Keratinocyte (primary cell): ENCODE data around the gene EVC. TPM values are rescaled to one million over a fixed set of nuclear protein-coding genes. Genes with fewer than 3 reads are reported as not detected.

ENCODE experiments used
- DNase-seq: peaks from one replicate; pipeline ENCODE4 v3.0.0-alpha.2; 2011; ENCODE audit warnings: low read depth, missing footprints, low spot score
- FAIRE-seq: peaks from 2 replicates; lab custom pipeline; 2011; peaks lifted over from hg19 to GRCh38; lab: Jason Lieb, UNC
- H2AFZ ChIP-seq: 2 replicates; pipeline ENCODE4 v1.6.0; 2012; ENCODE audit warnings: low read length, control low read depth, inconsistent platforms; ENCODE audit not compliant: control insufficient read depth
- H3K27ac ChIP-seq: 2 replicates; pipeline ENCODE4 v1.5.1; 2011; ENCODE audit warnings: low read length; ENCODE audit not compliant: control insufficient read depth, insufficient read depth
- H3K27me3 ChIP-seq: 3 replicates; pipeline ENCODE4 v1.6.0; 2011; ENCODE audit warnings: low read length; ENCODE audit not compliant: control insufficient read depth, insufficient read depth; ENCODE audit errors: extremely low read depth
- H3K36me3 ChIP-seq, 2 experiments: 2 replicates in 1 of 2; 3 replicates in 1 of 2; pipeline ENCODE4 v1.5.1; 2011; ENCODE audit warnings: low read length in 2 of 2, mild to moderate bottlenecking in 1 of 2; ENCODE audit not compliant: control insufficient read depth in 2 of 2, insufficient read depth in 2 of 2; ENCODE audit errors: extremely low read depth in 1 of 2
- H3K4me1 ChIP-seq: 3 replicates; pipeline ENCODE4 v1.5.1; 2011; ENCODE audit warnings: low read length; ENCODE audit not compliant: control insufficient read depth, insufficient read depth; ENCODE audit errors: extremely low read depth
- H3K4me2 ChIP-seq: 3 replicates; pipeline ENCODE4 v1.6.0; 2011; ENCODE audit warnings: low read depth, low read length; ENCODE audit not compliant: control insufficient read depth, insufficient read depth; ENCODE audit errors: extremely low read depth
- H3K4me3 ChIP-seq, 3 experiments: fragments of 200-600 bp in 1 of 3; sonication (generic) in 1 of 3; 2 replicates in 2 of 3; 3 replicates in 1 of 3; pipeline ENCODE4 v1.5.1; 2011 to 2016; ENCODE audit warnings: low read length in 3 of 3, mild to moderate bottlenecking in 3 of 3, control low read depth in 2 of 3, inconsistent platforms in 1 of 3, low read depth in 1 of 3, mixed read lengths in 1 of 3, mixed run types in 1 of 3, moderate library complexity in 1 of 3; ENCODE audit not compliant: control insufficient read depth in 2 of 3, insufficient read depth in 2 of 3; ENCODE audit errors: extremely low read depth in 1 of 3
- H3K79me2 ChIP-seq: 2 replicates; pipeline ENCODE4 v1.6.0; 2012; ENCODE audit warnings: low read length; ENCODE audit not compliant: control insufficient read depth, insufficient read depth
- H3K9ac ChIP-seq: 3 replicates; pipeline ENCODE4 v1.6.0; 2011; ENCODE audit warnings: low read length; ENCODE audit not compliant: control insufficient read depth, insufficient read depth; ENCODE audit errors: extremely low read depth
- H3K9me1 ChIP-seq: 3 replicates; pipeline ENCODE4 v1.6.0; 2011; ENCODE audit warnings: low read length; ENCODE audit not compliant: control insufficient read depth, insufficient read depth; ENCODE audit errors: extremely low read depth
- H3K9me3 ChIP-seq: 2 replicates; pipeline ENCODE4 v1.5.1; 2012; ENCODE audit warnings: low read depth, low read length; ENCODE audit not compliant: control insufficient read depth
- H4K20me1 ChIP-seq: 3 replicates; pipeline ENCODE4 v1.6.0; 2011; ENCODE audit warnings: low read length; ENCODE audit not compliant: control insufficient read depth, insufficient read depth; ENCODE audit errors: extremely low read depth
- CTCF ChIP-seq, 3 experiments: IDR thresholded peaks in 1 of 3; conservative IDR thresholded peaks in 1 of 3; optimal IDR thresholded peaks in 1 of 3; 2 replicates in 2 of 3; 3 replicates in 1 of 3; pipeline versions ENCODE3 to v1.5.1; 2011; ENCODE audit warnings: low read length in 3 of 3, mild to moderate bottlenecking in 3 of 3, moderate library complexity in 2 of 3, control low read depth in 1 of 3, inconsistent platforms in 1 of 3; ENCODE audit not compliant: insufficient read depth in 2 of 3; ENCODE audit errors: extremely low read depth in 1 of 3
- EZH2 ChIP-seq: IDR thresholded peaks from one replicate; pipeline ENCODE4 v1.6.1; 2012; ENCODE audit warnings: inconsistent platforms, mild to moderate bottlenecking, low read length, moderate library complexity
- dilution Hi-C: fragments of 300-500 bp; cut with MboI; formaldehyde crosslinking; loops from one replicate; pipeline ENCODE4 v1.7.0; 2020; ENCODE audit warnings: low sequenced_read_pairs; ENCODE audit not compliant: extremely low pct_ligation_motif_present
- polyA plus RNA-seq, 5 experiments: library from polyadenylated mRNA; depleted of rRNA in 3 of 5; stranded (reverse) in 3 of 5; stranded (forward) in 1 of 5; unstranded in 1 of 5; fragments of >200 nt; gene quantifications; 1 replicate in 1 of 5; 2 replicates in 3 of 5; 3 replicates in 1 of 5; pipeline versions ENCODE4 v1.2.1 to v1.2.3, GENCODE V29; 2011 to 2012; ENCODE audit warnings: missing spikeins in 2 of 5, low read depth in 1 of 5, low replicate concordance in 1 of 5

EVC gene
- polyA plus RNA-seq, 1 donor (not counting 4 experiments of a cell fraction or from before 2014, with no cell fraction given), result 7.3 TPM

DNA sequence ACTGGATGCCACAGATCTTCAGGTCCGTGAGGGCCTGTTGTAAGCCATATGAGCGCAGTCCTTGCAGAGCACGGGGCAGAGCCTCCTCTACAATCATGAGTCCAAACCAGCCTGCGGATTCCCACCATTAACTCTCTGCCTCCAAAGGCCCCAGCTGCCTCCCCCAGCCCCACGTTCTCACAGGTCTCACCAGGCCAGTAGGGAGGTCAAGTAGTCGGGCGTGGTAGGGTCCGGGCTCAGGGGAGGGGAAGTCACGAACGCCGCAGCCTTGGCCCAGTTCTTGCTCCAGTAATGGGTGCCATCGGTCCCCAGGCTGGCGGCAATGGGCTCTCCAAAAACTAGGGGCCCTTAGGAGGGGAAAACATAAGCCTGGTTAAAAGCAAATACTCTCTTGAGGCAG, 128.3 kb downstream of the EVC start:
- Histone ChIP-seq H3K27me3 (no peaks in the 10 kb centered on the region), H4K20me1 (no peaks in the 10 kb centered on the region), H3K4me3 (no peak overlapping the region), H3K9me1 (no peaks in the 10 kb centered on the region), H3K79me2 (no peaks in the 10 kb centered on the region), H3K9me3 (no peaks in the 10 kb centered on the region), H3K4me1 (no peaks in the 10 kb centered on the region), H3K27ac (no peak overlapping the region), H3K9ac (no peak overlapping the region), H2AFZ (no peak overlapping the region), H3K36me3 (no peaks in the 10 kb centered on the region), H3K4me2 (no peak overlapping the region)
- FAIRE-seq (no peak), DNase-seq (no peak)
- TF ChIP-seq CTCF (optimal IDR thresholded peaks at IDR 0.05 in 1 of 3, IDR thresholded peaks at IDR 0.05 in 1 of 3, conservative IDR thresholded peaks at IDR 0.05 in 1 of 3; ENCODE audit: extremely low read depth in 1 of 3, insufficient read depth in 2 of 3, low read length in 3 of 3) (no peak), EZH2 (no peak)
- dilution Hi-C loops, result no loop called here

- Histone ChIP-seq H3K4me2 (no peak overlapping the region), H3K36me3 (no peaks in the 10 kb centered on the region), H3K27me3 (no peaks in the 10 kb centered on the region), H3K4me1 (no peaks in the 10 kb centered on the region), H3K9ac (no peak overlapping the region), H2AFZ (no peak overlapping the region), H3K27ac (no peak overlapping the region), H3K79me2 (no peaks in the 10 kb centered on the region), H4K20me1 (no peaks in the 10 kb centered on the region), H3K9me1 (no peaks in the 10 kb centered on the region), H3K9me3 (no peaks in the 10 kb centered on the region), H3K4me3 (no peak overlapping the region)
- DNase-seq (no peak), FAIRE-seq (no peak)
- dilution Hi-C loops, result no loop called here
- no peak for TF ChIP-seq CTCF (optimal IDR thresholded peaks at IDR 0.05 in 1 of 3, IDR thresholded peaks at IDR 0.05 in 1 of 3, conservative IDR thresholded peaks at IDR 0.05 in 1 of 3; ENCODE audit: extremely low read depth in 1 of 3, insufficient read depth in 2 of 3, low read length in 3 of 3)
- no peak for TF ChIP-seq EZH2
Measured at GRCh38 chr4:5839751-5840674, 129.0 kb downstream of the EVC start.
